Epithelial cell of esophagus (primary cell): Measurements from ENCODE around the gene OVAAL.

Experiments used
- DNase-seq: peaks from one replicate; pipeline ENCODE4 v3.0.0; 2010; ENCODE audit warnings: low read depth
- H3K4me3 ChIP-seq: 2 replicates; pipeline ENCODE4 v1.5.1; 2011; ENCODE audit warnings: mild to moderate bottlenecking, low read length, control low read depth
- CTCF ChIP-seq: IDR thresholded peaks from 2 replicates; pipeline ENCODE4 v1.5.1; 2011; ENCODE audit warnings: low read depth, mild to moderate bottlenecking, low read length, control low read depth, inconsistent platforms; ENCODE audit not compliant: insufficient read depth; ENCODE audit errors: missing control alignments

OVAAL gene

DNA sequence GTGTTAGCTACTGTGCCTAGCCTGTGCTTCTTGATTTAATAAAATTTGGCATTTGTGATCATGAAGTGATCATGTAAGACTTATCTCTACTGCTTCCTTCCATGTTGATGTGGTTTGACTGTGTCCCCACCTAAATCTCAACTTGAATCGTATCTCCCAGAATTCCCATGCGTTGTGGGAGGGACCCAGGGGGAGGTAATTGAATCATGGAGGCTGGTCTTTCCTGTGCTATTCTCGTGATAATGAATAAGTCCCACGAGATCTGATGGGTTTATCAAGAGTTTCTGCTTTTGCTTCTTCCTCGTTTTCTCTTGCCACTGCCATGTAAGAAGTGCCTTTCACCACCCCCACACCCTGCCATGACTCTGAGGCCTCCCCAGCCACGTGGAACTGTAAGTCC, at the start of gene OVAAL:
Gene OVAAL, plus strand, starts transcription at position 301 of the 400 bp plus-strand sequence.
- no peak within 1 kb of the TSS for H3K4me3 ChIP-seq
- no peak for TF ChIP-seq CTCF

GRCh38 chr1:180510882-180511281, 47.9 kb upstream of the OVAAL start:
- DNase-seq, result no peak
- no peak overlapping the region for H3K4me3 ChIP-seq
- no peak for TF ChIP-seq CTCF

More for the DNA sequence above, at the start of gene OVAAL:
- no peak for DNase-seq

GRCh38 chr1:180513531-180513930, 45.2 kb upstream of the OVAAL start:
- H3K4me3 ChIP-seq, result no peak overlapping the region
- no peak for TF ChIP-seq CTCF
- no peak for DNase-seq

DNA sequence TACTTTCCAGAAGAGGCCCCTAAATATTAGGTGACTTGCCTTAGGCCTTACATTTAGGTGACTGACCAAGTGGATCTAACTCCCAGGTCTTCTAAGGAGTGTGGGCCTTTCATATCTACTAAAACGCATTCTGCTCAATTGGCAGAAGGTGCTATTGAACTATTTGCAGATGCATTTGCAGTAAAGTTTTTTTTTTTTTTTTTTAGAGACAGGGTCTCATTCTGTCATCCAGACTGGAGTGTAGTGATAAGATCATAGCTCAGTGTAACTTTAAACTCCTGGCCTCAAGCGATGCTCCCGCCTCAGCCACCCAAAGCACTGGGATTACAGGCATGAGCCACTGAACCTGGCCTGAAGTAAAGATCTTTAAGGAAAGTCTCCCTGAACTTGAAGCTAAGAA, 43.4 kb upstream of the OVAAL start:
- no peak for DNase-seq
- no peak for TF ChIP-seq CTCF
- no peak overlapping the region for H3K4me3 ChIP-seq

DNA sequence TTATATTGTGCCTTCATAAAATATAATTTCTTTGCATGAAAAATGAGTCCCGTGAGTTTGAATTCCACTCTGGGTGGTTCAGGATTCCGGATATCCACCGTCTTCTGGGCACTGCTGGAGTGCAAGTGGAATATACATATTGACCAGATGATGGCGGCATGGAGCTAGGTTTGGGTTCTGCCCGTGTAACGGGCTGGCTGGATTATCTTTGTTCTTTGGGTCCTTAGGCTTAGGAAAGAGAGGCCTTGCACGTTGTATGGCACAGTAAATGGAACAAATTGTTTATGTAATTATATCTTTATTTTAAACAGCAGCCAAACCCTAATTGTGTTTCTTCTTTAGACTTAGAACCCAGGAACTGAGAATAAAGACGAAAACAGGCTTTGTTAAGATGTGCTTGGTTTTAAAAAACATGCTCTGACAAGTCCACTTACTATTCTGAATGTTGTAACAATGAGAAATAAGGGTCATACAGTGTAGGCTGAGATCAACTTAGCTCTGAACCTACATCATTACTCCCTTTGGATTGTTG, 42.8 kb upstream of the OVAAL start:
- TF ChIP-seq CTCF, result peak; percentile 85
- DNase-seq, result peak; percentile 78
- H3K4me3 ChIP-seq, result no peak overlapping the region

DNA sequence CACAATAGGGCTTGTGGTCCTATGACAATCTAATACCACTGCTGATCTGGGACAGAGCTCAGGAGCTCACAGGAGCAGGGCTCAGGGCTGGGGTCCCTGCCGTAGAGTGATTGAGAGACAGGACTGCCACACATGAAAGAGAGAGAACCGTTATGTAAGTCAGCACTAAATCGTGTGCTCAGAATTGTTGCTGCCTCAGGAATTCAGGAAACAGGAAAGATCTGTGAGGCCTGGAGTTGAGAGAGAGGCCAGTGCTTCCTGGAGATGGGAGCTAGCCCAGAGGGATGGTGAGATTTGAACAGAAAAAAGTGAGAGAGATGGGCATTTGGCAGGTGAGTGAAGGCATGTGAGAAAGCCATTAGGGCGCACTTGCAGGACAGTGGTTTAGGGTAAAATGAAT, 38.9 kb upstream of the OVAAL start:
- no peak for DNase-seq
- no peak for TF ChIP-seq CTCF

GRCh38 chr1:180521474-180522212, 37.1 kb upstream of the OVAAL start:
- peak; percentile 89 for DNase-seq
- H3K4me3 ChIP-seq, result no peak overlapping the region
- TF ChIP-seq CTCF, result no peak

More for the DNA sequence above, 38.9 kb upstream of the OVAAL start:
- no peak overlapping the region for H3K4me3 ChIP-seq
